ENCODE measurements around the gene CNTF. TPM values are rescaled to one million over a fixed set of nuclear protein-coding genes. Genes with fewer than 3 reads are reported as not detected.
"Not testable (repeated sequence)": the region's sequence is repeated elsewhere in the genome, so short reads cannot be mapped to it uniquely, and the experiment has no call there.

Gene CNTF
- 1.0 TPM for polyA plus RNA-seq (2012; ENCODE audit: insufficient read depth, insufficient read length, low read depth)

GRCh38 chr11:58622344-58622743 is at the start of gene CNTF:
Gene CNTF, plus strand, starts transcription at chr11:58622665. Its CDS starts 88 bp downstream, at chr11:58622753.
- no peaks in the 10 kb centered on the region for H3K4me1 ChIP-seq

DNA sequence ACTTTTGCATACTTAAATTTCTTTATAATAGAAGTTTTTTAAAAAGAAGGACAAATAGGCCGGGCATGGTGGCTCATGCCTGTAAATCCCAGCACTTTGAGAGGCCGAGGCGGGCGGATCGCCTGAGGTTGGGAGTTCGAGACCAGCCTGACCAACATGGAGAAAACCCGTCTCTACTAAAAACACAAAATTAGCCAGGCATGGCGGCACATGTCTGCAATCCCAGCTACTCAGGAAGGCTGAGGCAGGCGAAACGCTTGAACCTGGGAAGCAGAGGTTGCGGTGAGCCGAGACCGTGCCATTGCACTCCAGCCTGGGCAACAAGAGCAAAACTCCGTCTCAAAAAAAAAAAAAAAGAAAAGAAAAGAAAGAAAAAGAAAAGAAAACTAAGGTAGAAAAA is 49.6 kb upstream of the CNTF start:
- H3K4me1 ChIP-seq; DNase-seq; H3K9me3 ChIP-seq; H3K4me3 ChIP-seq (ENCODE audit: low read depth, low read length); H3K27me3 ChIP-seq; H3K36me3 ChIP-seq: not testable (repeated sequence)

More at GRCh38 chr11:58622344-58622743, at the start of gene CNTF:
- Histone ChIP-seq H3K36me3 (peaks cover 11% of the 10 kb centered on the region), H3K9me3 (no peaks in the 10 kb centered on the region), H3K27me3 (no peaks in the 10 kb centered on the region), H3K4me3 (ENCODE audit: low read depth, low read length) (no peak within 1 kb of the TSS)
- TF ChIP-seq, protein P1, sequence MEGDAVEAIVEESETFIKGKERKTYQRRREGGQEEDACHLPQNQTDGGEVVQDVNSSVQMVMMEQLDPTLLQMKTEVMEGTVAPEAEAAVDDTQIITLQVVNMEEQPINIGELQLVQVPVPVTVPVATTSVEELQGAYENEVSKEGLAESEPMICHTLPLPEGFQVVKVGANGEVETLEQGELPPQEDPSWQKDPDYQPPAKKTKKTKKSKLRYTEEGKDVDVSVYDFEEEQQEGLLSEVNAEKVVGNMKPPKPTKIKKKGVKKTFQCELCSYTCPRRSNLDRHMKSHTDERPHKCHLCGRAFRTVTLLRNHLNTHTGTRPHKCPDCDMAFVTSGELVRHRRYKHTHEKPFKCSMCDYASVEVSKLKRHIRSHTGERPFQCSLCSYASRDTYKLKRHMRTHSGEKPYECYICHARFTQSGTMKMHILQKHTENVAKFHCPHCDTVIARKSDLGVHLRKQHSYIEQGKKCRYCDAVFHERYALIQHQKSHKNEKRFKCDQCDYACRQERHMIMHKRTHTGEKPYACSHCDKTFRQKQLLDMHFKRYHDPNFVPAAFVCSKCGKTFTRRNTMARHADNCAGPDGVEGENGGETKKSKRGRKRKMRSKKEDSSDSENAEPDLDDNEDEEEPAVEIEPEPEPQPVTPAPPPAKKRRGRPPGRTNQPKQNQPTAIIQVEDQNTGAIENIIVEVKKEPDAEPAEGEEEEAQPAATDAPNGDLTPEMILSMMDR (IDR thresholded peaks at IDR 0.05; ENCODE audit: low read depth, low read length) = no peak
- no peak for DNase-seq

- H3K9me3 ChIP-seq = no peaks in the 10 kb centered on the region
- TF ChIP-seq, protein P1 (IDR thresholded peaks at IDR 0.05; ENCODE audit: low read depth, low read length) = no peak
- no peaks in the 10 kb centered on the region for H3K36me3 ChIP-seq
- no peaks in the 10 kb centered on the region for H3K4me1 ChIP-seq
- DNase-seq = no peak
- no peaks in the 10 kb centered on the region for H3K27me3 ChIP-seq
- H3K4me3 ChIP-seq (ENCODE audit: low read depth, low read length) = no peak overlapping the region
Observed at GRCh38 chr11:58573451-58574104, 48.9 kb upstream of the CNTF start.

DNA sequence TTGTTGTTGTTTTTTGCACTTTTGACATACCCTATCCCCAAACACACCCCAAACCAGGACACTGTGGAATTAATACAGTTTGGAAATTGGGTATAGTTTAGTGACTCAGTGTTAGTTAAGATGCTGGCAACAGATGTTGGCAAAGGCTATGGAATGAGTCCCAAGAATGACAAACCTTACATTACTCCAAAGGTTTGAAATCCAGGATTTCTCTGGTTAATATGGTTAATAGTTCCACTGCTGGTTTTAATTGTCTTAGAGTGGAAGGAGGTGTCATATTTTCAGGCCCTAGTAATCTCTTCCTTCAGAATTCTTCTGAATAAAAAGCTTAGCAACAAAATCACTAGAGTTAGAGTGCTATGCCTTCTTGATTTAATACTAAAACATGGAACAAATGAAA is 47.6 kb upstream of the CNTF start:
- Histone ChIP-seq H3K4me1 (no peaks in the 10 kb centered on the region), H3K4me3 (ENCODE audit: low read depth, low read length) (no peak overlapping the region), H3K9me3 (no peaks in the 10 kb centered on the region), H3K27me3 (no peaks in the 10 kb centered on the region), H3K36me3 (peaks cover 3% of the 10 kb centered on the region; the same call in 1 of the 2 replicates)
- no peak for DNase-seq
- TF ChIP-seq, protein P1 (IDR thresholded peaks at IDR 0.05; ENCODE audit: low read depth, low read length) = no peak

DNA sequence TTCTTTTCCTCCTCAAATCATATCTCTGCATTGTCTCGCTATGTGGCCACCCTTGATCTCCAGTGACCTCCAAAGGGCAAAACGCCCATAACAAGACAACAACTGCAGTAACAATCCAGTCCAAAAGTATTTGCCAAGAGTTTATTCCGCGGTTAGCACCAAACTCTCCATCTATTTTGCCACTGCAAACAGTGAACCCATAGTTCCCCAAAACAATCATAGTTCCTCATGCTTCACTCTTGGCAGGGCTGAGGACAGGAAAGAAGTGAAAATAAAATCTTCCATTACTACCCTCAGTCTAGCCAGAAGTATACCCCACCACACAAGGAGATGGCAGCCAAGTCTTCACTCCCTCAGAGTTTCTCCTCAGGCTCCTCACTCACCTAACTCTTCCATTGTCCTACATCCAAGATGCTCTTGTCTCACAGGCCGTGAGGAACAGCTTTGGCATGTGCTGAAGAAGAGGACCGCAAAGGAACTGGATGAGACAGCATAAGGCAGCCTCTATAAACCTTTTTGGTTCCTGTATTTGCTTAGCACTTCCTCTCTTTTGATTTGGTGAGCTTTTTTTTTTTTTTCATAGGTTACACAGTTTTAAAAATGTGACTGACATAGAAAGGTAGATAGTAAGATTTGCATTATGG is 47.0 kb upstream of the CNTF start, which contains the start of gene LPXN:
Gene LPXN, minus strand, starts transcription at position 480 of the 644 bp plus-strand sequence. Its CDS starts 84 bp downstream, at position 396.
- H3K27me3 ChIP-seq = no peaks in the 10 kb centered on the region
- no peak within 1 kb of the TSS for H3K4me3 ChIP-seq (ENCODE audit: low read depth, low read length)
- no peak for DNase-seq
- peaks cover 3% of the 10 kb centered on the region; the same call in 1 of the 2 replicates for H3K36me3 ChIP-seq
- no peaks in the 10 kb centered on the region for H3K9me3 ChIP-seq
- H3K4me1 ChIP-seq = no peaks in the 10 kb centered on the region
- TF ChIP-seq, protein P1 (IDR thresholded peaks at IDR 0.05; ENCODE audit: low read depth, low read length) = no peak

DNA sequence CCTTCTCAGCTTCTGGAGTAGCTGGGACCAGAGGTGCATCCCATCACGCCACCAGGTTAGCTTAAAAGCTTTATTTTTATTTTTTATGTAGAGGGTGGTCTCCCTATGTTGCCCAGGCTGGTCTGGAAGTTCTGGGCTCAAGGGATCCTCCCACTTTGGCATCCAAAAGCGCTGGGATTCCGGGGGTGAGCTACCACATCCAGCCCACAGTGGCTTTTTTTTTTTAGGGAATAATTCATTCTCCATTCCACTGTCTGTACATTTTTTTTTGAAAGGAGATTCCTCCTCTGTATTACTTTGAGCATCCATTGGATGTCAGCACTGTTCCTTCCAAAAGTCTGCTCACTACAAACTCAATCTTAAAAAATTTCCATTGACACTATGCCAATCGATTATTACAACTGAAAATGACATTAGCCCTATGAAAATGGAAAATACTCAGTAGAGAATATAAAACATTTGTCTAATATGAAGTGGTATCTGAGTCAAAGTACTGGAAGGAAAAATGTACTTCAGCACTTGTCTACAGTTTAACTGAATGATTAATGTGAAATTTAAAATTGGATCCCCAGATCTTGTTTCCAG is 45.5 kb upstream of the CNTF start:
- Histone ChIP-seq H3K27me3 (no peaks in the 10 kb centered on the region), H3K4me3 (ENCODE audit: low read depth, low read length) (peak overlapping the region; percentile 90), H3K4me1 (no peaks in the 10 kb centered on the region), H3K36me3 (peaks cover 3% of the 10 kb centered on the region; the same call in 1 of the 2 replicates), H3K9me3 (no peaks in the 10 kb centered on the region)
- TF ChIP-seq, protein P1 (IDR thresholded peaks at IDR 0.05; ENCODE audit: low read depth, low read length) = peak; percentile 36
- DNase-seq = no peak

Data from BE2C (cell line).